ENCODE results near the gene SLC23A1. TPM values are rescaled to one million over a fixed set of nuclear protein-coding genes. Genes with fewer than 3 reads are reported as not detected.

SLC23A1 gene
- total RNA-seq, 4 donors from 2014 or later, result not detected

DNA sequence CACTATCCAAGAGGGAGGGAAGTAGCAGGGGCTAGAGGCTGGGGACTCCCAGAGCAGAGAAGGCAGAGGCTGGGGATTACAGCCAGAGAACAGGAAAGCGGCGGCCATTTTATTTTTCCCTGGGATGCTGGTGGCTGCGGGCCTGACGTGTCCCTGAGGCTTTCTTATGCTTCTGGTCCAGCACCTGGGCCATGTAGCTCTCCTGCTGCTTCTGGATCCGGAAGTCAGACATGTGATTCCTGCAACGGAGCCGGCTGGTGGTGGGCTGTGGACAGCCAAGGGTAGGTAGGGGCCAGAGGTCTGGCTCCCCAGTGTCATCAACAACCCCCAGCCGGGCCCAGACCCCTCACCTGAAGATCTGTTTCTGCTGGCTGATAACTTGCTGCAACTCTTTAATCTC, 13.6 kb upstream of the SLC23A1 start:
- WGBS, 2 donors (ENCODE audit: low coverage in 1 of 2), result 80% methylated on average over 1 of the region's 8 CpGs; no CpG with 5 or more reads in 1 of the 2 donors
- no peak for ATAC-seq
- Histone ChIP-seq H3K27me3 (peaks cover 35% of the 10 kb centered on the region), H3K9me3 (no peaks in the 10 kb centered on the region), H3K36me3 (peaks cover 0 to 7% of the 10 kb centered on the region in 2 donors), H3K4me1 (peaks cover 0 to 41% (median 20%) of the 10 kb centered on the region in 3 donors), H3K27ac (peak overlapping the region in 1 of 4 donors; percentile 40), H3K4me3 (no peak overlapping the region)
- no peak for TF ChIP-seq EP300 (IDR thresholded peaks at IDR 0.05)
- TF ChIP-seq POLR2AphosphoS5 (IDR thresholded peaks at IDR 0.05), result no peak
- TF ChIP-seq, protein P1, sequence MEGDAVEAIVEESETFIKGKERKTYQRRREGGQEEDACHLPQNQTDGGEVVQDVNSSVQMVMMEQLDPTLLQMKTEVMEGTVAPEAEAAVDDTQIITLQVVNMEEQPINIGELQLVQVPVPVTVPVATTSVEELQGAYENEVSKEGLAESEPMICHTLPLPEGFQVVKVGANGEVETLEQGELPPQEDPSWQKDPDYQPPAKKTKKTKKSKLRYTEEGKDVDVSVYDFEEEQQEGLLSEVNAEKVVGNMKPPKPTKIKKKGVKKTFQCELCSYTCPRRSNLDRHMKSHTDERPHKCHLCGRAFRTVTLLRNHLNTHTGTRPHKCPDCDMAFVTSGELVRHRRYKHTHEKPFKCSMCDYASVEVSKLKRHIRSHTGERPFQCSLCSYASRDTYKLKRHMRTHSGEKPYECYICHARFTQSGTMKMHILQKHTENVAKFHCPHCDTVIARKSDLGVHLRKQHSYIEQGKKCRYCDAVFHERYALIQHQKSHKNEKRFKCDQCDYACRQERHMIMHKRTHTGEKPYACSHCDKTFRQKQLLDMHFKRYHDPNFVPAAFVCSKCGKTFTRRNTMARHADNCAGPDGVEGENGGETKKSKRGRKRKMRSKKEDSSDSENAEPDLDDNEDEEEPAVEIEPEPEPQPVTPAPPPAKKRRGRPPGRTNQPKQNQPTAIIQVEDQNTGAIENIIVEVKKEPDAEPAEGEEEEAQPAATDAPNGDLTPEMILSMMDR (IDR thresholded peaks at IDR 0.05), result no peak
- TF ChIP-seq POLR2A (IDR thresholded peaks at IDR 0.05), result no peak

GRCh38 chr5:139395844-139396640, 12.9 kb upstream of the SLC23A1 start:
- Histone ChIP-seq H3K36me3 (peaks cover 0 to 6% of the 10 kb centered on the region in 2 donors), H3K4me1 (peaks cover 0 to 47% (median 26%) of the 10 kb centered on the region in 3 donors), H3K27me3 (peaks cover 35% of the 10 kb centered on the region), H3K27ac (peak overlapping the region in 3 of 4 donors; percentile 82 to 85 (median 83)), H3K9me3 (no peaks in the 10 kb centered on the region), H3K4me3 (no peak overlapping the region)
- ATAC-seq, result no peak
- TF ChIP-seq POLR2A (IDR thresholded peaks at IDR 0.05), result no peak
- TF ChIP-seq EP300 (IDR thresholded peaks at IDR 0.05), result no peak
- TF ChIP-seq POLR2AphosphoS5 (IDR thresholded peaks at IDR 0.05), result no peak
- TF ChIP-seq, protein P1 (IDR thresholded peaks at IDR 0.05), result no peak
- WGBS, 2 donors (ENCODE audit: low coverage in 1 of 2), result 100% methylated on average over 1 to 3 of the region's 8 CpGs

DNA sequence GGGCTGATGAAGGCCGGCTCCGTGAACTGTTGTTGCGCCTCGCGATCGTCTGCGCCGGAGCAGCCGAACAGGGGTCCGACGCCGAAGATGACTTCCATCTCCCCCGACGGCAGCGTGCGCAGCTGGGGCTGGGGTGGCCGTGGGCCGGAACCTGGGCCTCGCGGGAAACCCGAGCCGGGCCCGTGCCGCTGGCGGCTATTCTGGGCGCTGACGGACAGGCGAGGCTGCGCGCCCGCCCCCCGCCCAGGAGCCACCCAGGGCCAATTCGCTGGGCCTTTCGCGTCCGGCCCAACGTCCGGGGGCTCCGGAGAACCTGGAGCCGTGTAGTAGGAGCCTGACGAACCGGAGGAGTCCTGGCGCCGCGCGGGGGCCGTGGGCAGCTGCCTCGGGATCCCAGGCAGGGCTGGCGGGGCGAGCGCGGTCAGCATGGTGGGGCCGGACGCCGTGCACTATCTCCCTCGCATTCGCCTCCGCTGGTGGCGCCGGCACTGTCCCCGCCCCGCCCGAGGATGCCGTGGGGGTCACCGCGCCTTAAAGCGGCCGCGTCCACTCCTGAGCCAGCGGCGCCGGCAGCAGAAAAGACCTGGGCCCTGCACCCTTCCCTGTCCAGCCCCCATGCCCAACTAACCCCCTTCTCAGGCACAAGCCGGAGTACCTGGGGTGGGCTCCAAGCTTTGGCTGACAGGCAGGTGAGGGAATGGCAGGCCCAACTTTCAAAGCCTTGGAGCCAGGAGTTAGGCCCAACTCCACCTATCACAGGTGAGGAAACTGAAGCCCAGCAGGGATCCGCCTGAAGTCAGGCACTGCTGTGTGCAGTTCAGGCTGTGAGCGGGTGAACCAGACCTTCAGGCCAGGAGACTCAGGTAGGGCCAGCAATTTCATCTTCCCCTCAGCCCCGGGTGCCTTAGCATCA, 11.8 kb upstream of the SLC23A1 start, which contains the start of gene PROB1:
Gene PROB1, minus strand, starts transcription at position 451 of the 913 bp plus-strand sequence. Its CDS starts 23 bp downstream, at position 428.
- peaks cover 0 to 54% (median 26%) of the 10 kb centered on the region in 3 donors for H3K4me1 ChIP-seq
- no peaks in the 10 kb centered on the region for H3K36me3 ChIP-seq
- peak within 1 kb of the TSS; percentile 41 to 85 (median 82) for H3K27ac ChIP-seq
- peak; percentile 63 for ATAC-seq
- H3K9me3 ChIP-seq, result no peaks in the 10 kb centered on the region
- peak within 1 kb of the TSS; percentile 49 to 63 for H3K4me3 ChIP-seq
- TF ChIP-seq POLR2AphosphoS5 (IDR thresholded peaks at IDR 0.05) (no peak), POLR2A (IDR thresholded peaks at IDR 0.05) (peak in 1 of 2 donors; percentile 6)
- 100% methylated on average over 2 of the region's 76 CpGs; no CpG with 5 or more reads in 1 of the 2 donors for WGBS, 2 donors (ENCODE audit: low coverage in 1 of 2)
- peaks cover 35% of the 10 kb centered on the region for H3K27me3 ChIP-seq

DNA sequence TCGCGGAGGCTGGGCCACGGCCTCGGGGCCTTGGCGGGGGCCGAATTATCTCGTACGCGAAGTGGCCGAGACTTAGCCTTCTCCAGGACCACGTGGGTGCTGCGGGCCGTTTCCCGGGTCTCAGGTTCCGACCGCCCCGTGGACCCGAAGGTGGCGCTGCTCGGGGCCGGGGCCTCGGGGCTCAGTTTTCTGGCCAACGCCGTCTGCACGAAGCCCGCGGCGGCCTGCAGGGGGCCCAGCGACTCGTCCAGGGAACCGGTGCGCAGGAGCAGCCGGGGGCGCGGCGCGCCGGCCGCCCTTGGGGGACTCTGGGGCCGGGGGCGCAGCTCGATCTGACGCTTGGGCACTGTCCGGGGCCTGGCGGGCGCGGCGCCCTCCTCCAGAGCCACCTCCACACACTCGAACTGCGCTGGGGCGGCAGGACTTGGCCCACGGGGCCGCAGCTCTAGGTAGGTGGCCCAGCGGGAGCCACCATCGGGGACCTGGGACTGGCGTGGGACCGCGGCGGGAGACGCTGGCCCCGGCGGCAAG, 11.1 kb upstream of the SLC23A1 start:
- H3K4me3 ChIP-seq, result peak overlapping the region; percentile 49 to 63
- H3K27ac ChIP-seq, result peak overlapping the region; percentile 41 to 85 (median 82)
- no peak for TF ChIP-seq EP300 (IDR thresholded peaks at IDR 0.05)
- no peak for TF ChIP-seq POLR2A (IDR thresholded peaks at IDR 0.05)
- TF ChIP-seq, protein P1 (IDR thresholded peaks at IDR 0.05), result peak in 3 of 4 experiments; percentile 40 to 58 (median 43)
- TF ChIP-seq POLR2AphosphoS5 (IDR thresholded peaks at IDR 0.05), result no peak
- ATAC-seq, result peak; percentile 61
- no CpG with 5 or more reads among the region's 62 CpGs for WGBS, 2 donors (ENCODE audit: low coverage in 1 of 2)
- peaks cover 0 to 54% (median 26%) of the 10 kb centered on the region in 3 donors for H3K4me1 ChIP-seq
- H3K9me3 ChIP-seq, result no peaks in the 10 kb centered on the region
- no peaks in the 10 kb centered on the region for H3K36me3 ChIP-seq
- H3K27me3 ChIP-seq, result peaks cover 35% of the 10 kb centered on the region
